ENCODE results near the gene TTR.

The TTR gene

GRCh38 chr18:31591628-31592027 lies at the start of gene TTR:
Gene TTR (plus strand): TSS chr18:31591877. CDS start chr18:31591903, 26 bp downstream.
- no peak for TF ChIP-seq CTCF (IDR thresholded peaks at IDR 0.05; ENCODE audit: unreplicated experiment in 3 of 3)

GRCh38 chr18:31546476-31546875 lies 45.2 kb upstream of the TTR start:
- Mint-ChIP-seq H3K27ac (no peak overlapping the region), H3K4me3 (no peak overlapping the region), H3K4me1 (no peaks in the 10 kb centered on the region), H3K9me3 (no peaks in the 10 kb centered on the region), H3K27me3 (ENCODE audit: low read depth) (no peaks in the 10 kb centered on the region), H3K36me3 (ENCODE audit: low read depth) (peaks cover 44% of the 10 kb centered on the region)
- no peak for TF ChIP-seq CTCF (IDR thresholded peaks at IDR 0.05; ENCODE audit: unreplicated experiment in 3 of 3)

More at GRCh38 chr18:31591628-31592027, at the start of gene TTR:
- Mint-ChIP-seq H3K4me3 (no peak within 1 kb of the TSS), H3K27me3 (ENCODE audit: low read depth) (peaks cover 10% of the 10 kb centered on the region), H3K36me3 (ENCODE audit: low read depth) (no peaks in the 10 kb centered on the region), H3K4me1 (peaks cover 14% of the 10 kb centered on the region), H3K27ac (no peak within 1 kb of the TSS), H3K9me3 (peaks cover 3% of the 10 kb centered on the region)

DNA sequence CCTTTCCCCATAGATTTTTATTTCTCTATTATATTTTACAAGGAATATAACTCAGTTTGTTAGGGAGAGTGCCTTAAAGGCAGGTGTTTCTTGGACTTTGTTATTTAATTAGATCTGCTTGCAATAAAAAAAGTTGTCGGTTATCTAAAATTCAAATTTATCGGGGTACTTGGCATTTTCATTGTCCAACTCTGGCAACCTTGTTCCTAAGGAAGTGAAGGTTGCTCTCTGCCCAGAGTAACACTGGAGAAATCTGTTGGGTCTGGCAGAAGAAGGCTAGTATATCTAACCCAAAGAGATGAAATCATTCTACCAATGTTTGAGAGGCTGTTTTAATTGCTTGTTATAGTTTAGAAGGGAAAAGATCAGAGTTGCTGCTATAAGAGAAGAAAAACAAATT lies 42.8 kb upstream of the TTR start:
- no peak for TF ChIP-seq CTCF (IDR thresholded peaks at IDR 0.05; ENCODE audit: unreplicated experiment in 3 of 3)
- no peak overlapping the region for H3K27ac Mint-ChIP-seq
- no peaks in the 10 kb centered on the region for H3K9me3 Mint-ChIP-seq
- no peak overlapping the region for H3K4me3 Mint-ChIP-seq
- peaks cover 24% of the 10 kb centered on the region for H3K36me3 Mint-ChIP-seq (ENCODE audit: low read depth)
- H3K27me3 Mint-ChIP-seq (ENCODE audit: low read depth): no peaks in the 10 kb centered on the region
- no peaks in the 10 kb centered on the region for H3K4me1 Mint-ChIP-seq

- Mint-ChIP-seq H3K36me3 (ENCODE audit: low read depth) (peaks cover 19% of the 10 kb centered on the region), H3K27ac (no peak overlapping the region), H3K27me3 (ENCODE audit: low read depth) (no peaks in the 10 kb centered on the region), H3K9me3 (no peaks in the 10 kb centered on the region), H3K4me3 (no peak overlapping the region), H3K4me1 (no peaks in the 10 kb centered on the region)
- TF ChIP-seq CTCF (IDR thresholded peaks at IDR 0.05; ENCODE audit: unreplicated experiment in 3 of 3): no peak
These were observed 42.3 kb upstream of the TTR start for GRCh38 chr18:31549416-31549815.

- H3K9me3 Mint-ChIP-seq: no peaks in the 10 kb centered on the region
- H3K27ac Mint-ChIP-seq: no peak overlapping the region
- H3K27me3 Mint-ChIP-seq (ENCODE audit: low read depth): no peaks in the 10 kb centered on the region
- H3K36me3 Mint-ChIP-seq (ENCODE audit: low read depth): peaks cover 3% of the 10 kb centered on the region
- no peaks in the 10 kb centered on the region for H3K4me1 Mint-ChIP-seq
- TF ChIP-seq CTCF (IDR thresholded peaks at IDR 0.05; ENCODE audit: unreplicated experiment in 3 of 3): no peak
- no peak overlapping the region for H3K4me3 Mint-ChIP-seq
These were observed 39.8 kb upstream of the TTR start for GRCh38 chr18:31551883-31552282.

GRCh38 chr18:31553800-31554199 lies 37.9 kb upstream of the TTR start:
- Mint-ChIP-seq H3K27ac (no peak overlapping the region), H3K9me3 (no peaks in the 10 kb centered on the region), H3K36me3 (ENCODE audit: low read depth) (no peaks in the 10 kb centered on the region), H3K4me1 (no peaks in the 10 kb centered on the region), H3K27me3 (ENCODE audit: low read depth) (no peaks in the 10 kb centered on the region), H3K4me3 (no peak overlapping the region)
- no peak for TF ChIP-seq CTCF (IDR thresholded peaks at IDR 0.05; ENCODE audit: unreplicated experiment in 3 of 3)
